WERI-Rb-1 (cell line): Measurements from ENCODE around the gene CDH19.
"Not testable (repeated sequence)": the region's sequence is repeated elsewhere in the genome, so short reads cannot be mapped to it uniquely, and the experiment has no call there.

Experiments used
- DNase-seq: peaks from one replicate; pipeline ENCODE4 v3.0.0-alpha.2; 2020
- H3K27ac ChIP-seq: fragments of 250-450 bp; sonication (Bioruptor Pico); 2 replicates; pipeline ENCODE4 v1.5.1; 2020; ENCODE audit warnings: mild to moderate bottlenecking, moderate library complexity
- H3K27me3 ChIP-seq: fragments of 250-450 bp; sonication (Bioruptor Pico); 2 replicates; pipeline ENCODE4 v1.5.1; 2021; ENCODE audit warnings: mild to moderate bottlenecking, low read depth, moderate library complexity; ENCODE audit not compliant: insufficient read depth, severe bottlenecking
- H3K36me3 ChIP-seq: fragments of 250-450 bp; sonication (Bioruptor Pico); 2 replicates; pipeline ENCODE4 v1.5.1; 2020; ENCODE audit warnings: mild to moderate bottlenecking, moderate library complexity
- H3K4me3 ChIP-seq: 2 replicates; pipeline ENCODE4 v1.5.1; 2011; ENCODE audit warnings: low read depth, mild to moderate bottlenecking, control low read depth, low read length
- H3K9me3 ChIP-seq: fragments of 250-450 bp; sonication (Bioruptor Pico); 2 replicates; pipeline ENCODE4 v1.5.1; 2021; ENCODE audit warnings: mild to moderate bottlenecking, moderate library complexity; ENCODE audit not compliant: severe bottlenecking
- TF ChIP-seq, protein P1 (sequence below): IDR thresholded peaks from 2 replicates; pipeline ENCODE4 v1.5.1; 2011; ENCODE audit warnings: low read depth, mild to moderate bottlenecking, control low read depth, inconsistent platforms, low read length

CDH19 gene

DNA sequence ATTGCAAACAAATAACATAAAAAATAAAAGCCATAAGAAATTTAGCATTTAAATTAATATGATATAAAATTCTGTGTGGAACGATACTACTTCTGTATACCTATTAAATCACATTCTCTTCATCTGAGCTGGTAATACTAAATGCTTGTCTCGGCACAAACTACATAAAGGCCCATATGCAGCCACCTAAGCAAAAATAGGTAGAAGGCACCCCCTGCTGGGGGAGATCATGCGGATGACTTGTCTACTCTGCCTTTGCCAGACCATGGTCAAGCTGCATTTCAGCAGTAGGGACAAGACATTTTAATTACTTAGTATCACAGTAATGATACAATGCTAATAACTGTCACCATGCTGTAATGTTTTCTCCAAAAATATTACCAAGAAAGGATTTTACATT lies 108.0 kb downstream of the CDH19 start:
- TF ChIP-seq, protein P1, sequence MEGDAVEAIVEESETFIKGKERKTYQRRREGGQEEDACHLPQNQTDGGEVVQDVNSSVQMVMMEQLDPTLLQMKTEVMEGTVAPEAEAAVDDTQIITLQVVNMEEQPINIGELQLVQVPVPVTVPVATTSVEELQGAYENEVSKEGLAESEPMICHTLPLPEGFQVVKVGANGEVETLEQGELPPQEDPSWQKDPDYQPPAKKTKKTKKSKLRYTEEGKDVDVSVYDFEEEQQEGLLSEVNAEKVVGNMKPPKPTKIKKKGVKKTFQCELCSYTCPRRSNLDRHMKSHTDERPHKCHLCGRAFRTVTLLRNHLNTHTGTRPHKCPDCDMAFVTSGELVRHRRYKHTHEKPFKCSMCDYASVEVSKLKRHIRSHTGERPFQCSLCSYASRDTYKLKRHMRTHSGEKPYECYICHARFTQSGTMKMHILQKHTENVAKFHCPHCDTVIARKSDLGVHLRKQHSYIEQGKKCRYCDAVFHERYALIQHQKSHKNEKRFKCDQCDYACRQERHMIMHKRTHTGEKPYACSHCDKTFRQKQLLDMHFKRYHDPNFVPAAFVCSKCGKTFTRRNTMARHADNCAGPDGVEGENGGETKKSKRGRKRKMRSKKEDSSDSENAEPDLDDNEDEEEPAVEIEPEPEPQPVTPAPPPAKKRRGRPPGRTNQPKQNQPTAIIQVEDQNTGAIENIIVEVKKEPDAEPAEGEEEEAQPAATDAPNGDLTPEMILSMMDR: peak; percentile 50
- Histone ChIP-seq H3K27me3 (no peaks in the 10 kb centered on the region), H3K27ac (no peak overlapping the region), H3K36me3 (no peaks in the 10 kb centered on the region), H3K4me3 (no peak overlapping the region), H3K9me3 (no peaks in the 10 kb centered on the region)
- DNase-seq: peak; percentile 66

DNA sequence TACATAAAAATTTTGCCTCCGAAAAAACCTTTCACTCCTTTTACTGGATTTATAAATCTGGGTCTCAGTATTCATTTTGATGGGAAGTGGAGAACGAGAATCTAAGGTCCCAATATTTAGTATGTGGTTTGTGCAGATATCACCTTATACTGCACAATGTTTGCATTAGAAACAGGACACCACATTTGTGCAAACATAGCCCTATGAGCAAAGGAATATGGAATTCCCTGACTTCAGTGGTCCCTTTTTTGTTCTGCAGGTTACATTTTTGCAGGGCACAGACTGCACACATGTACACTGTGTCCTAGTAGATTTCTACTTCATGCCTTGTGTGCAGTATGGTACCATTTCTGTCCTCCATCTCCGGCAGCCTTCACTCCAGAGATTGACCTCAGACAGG lies 130.0 kb downstream of the CDH19 start:
- DNase-seq: no peak
- Histone ChIP-seq H3K27me3 (no peaks in the 10 kb centered on the region), H3K36me3 (no peaks in the 10 kb centered on the region), H3K27ac (no peak overlapping the region), H3K4me3 (no peak overlapping the region), H3K9me3 (no peaks in the 10 kb centered on the region)
- TF ChIP-seq, protein P1: no peak

DNA sequence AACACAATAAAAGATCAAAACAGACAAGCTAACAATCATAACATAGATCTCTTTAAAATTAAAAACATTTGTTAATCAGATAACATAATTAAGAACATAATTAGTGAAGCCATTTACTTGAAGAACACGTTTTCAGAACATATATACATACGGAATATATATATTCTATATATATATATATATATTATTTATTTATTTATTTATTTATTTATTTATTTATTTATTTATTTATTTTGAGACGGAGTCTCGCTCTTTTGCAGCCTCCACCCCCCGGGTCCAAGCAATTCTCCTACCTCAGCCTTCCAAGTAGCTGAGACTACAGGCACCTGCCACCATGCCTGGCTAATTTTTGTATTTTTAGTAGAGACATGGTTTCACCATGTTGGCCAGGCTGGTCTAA lies 137.7 kb downstream of the CDH19 start:
- H3K27ac ChIP-seq, H3K27me3 ChIP-seq, DNase-seq, H3K4me3 ChIP-seq, H3K9me3 ChIP-seq, H3K36me3 ChIP-seq: not testable (repeated sequence)

DNA sequence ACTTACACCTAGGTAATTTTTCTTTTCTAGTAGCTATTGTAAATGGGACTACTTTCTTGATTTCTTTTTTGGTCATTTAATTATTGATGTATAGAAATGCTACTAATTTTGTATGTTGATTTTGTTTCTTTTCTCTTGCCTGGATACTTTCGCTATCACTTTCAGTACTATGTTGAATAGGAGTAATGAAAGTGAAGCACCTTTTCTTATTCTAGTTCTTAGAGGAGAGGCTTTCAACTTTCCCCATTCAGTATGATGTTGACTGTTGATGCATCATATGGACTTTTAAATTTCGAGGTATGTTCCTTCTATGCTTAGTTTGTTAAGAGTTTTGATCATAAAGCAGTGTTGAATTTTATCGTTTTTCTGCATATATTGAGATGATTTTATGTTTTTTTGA lies 142.5 kb downstream of the CDH19 start:
- DNase-seq: no peak
- H3K27me3 ChIP-seq: no peaks in the 10 kb centered on the region
- H3K36me3 ChIP-seq: no peaks in the 10 kb centered on the region
- TF ChIP-seq, protein P1: no peak
- no peak overlapping the region for H3K27ac ChIP-seq
- no peaks in the 10 kb centered on the region for H3K9me3 ChIP-seq
- H3K4me3 ChIP-seq: no peak overlapping the region

DNA sequence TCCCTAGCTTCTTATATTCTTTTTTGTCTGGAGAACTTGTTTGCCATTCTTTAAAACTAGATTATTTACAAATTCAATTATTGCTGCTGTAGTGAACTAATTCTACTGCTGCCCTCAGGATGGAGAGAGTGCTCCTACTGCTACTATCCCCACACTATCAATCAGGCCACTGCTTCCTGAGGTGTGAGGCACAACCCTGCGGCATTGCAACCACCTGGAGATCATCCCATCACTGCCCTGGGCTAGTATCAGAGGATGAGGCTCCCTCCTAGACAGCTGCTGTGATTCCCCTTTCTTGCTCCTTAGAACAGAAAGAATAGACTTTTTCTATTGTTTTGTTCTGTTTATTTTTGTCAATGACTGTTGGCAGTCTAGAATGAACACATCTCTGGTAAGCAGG lies 146.6 kb downstream of the CDH19 start:
- H3K27me3 ChIP-seq: no peaks in the 10 kb centered on the region
- no peak overlapping the region for H3K4me3 ChIP-seq
- no peak overlapping the region for H3K27ac ChIP-seq
- no peak for DNase-seq
- no peaks in the 10 kb centered on the region for H3K9me3 ChIP-seq
- H3K36me3 ChIP-seq: no peaks in the 10 kb centered on the region
- TF ChIP-seq, protein P1: no peak
